Liver (tissue), 9 donors: ENCODE data around the gene SLC20A1. TPM values are rescaled to one million over a fixed set of nuclear protein-coding genes. Genes with fewer than 3 reads are reported as not detected.

Source experiments
- DNase-seq: peaks from one replicate; pipeline ENCODE4 v3.0.0-alpha.2; 2017; ENCODE audit warnings: low spot score
- H3K27ac ChIP-seq, 2 donors: one replicate each; pipeline ENCODE4 v1.7.0; 2013; ENCODE audit warnings: inconsistent platforms in 2 of 2, low read length in 2 of 2, control low read depth in 1 of 2, low read depth in 1 of 2, mild to moderate bottlenecking in 1 of 2
- H3K27me3 ChIP-seq, 4 donors: one replicate each; pipeline versions ENCODE4 v1.6.1 to v1.7.0; 2013; ENCODE audit warnings: low read length in 3 of 4, inconsistent platforms in 1 of 4, mild to moderate bottlenecking in 1 of 4, moderate library complexity in 1 of 4; ENCODE audit not compliant: control insufficient read depth in 4 of 4, insufficient read depth in 4 of 4
- H3K36me3 ChIP-seq, 4 donors: one replicate each; pipeline versions ENCODE4 v1.6.1 to v1.7.0; 2013; ENCODE audit warnings: low read length in 3 of 4, mild to moderate bottlenecking in 3 of 4, low read depth in 1 of 4, moderate library complexity in 1 of 4; ENCODE audit not compliant: control insufficient read depth in 4 of 4, insufficient read depth in 3 of 4
- H3K4me1 ChIP-seq, 4 donors: one replicate each; pipeline versions ENCODE4 v1.6.1 to v1.7.0; 2013; ENCODE audit warnings: low read length in 3 of 4, mild to moderate bottlenecking in 3 of 4, moderate library complexity in 1 of 4; ENCODE audit not compliant: control insufficient read depth in 4 of 4, insufficient read depth in 4 of 4
- H3K4me3 ChIP-seq, 3 donors: one replicate each; pipeline versions ENCODE4 v1.6.1 to v1.7.0; 2013; ENCODE audit warnings: low read length in 3 of 3, control low read depth in 1 of 3, low read depth in 1 of 3, mild to moderate bottlenecking in 1 of 3
- H3K9ac ChIP-seq, 2 donors: one replicate each; pipeline ENCODE4 v1.7.0; 2013; ENCODE audit warnings: low read length in 2 of 2, mild to moderate bottlenecking in 2 of 2, moderate library complexity in 2 of 2, control low read depth in 1 of 2, low read depth in 1 of 2
- H3K9me3 ChIP-seq, 4 donors: one replicate each; pipeline versions ENCODE4 v1.6.1 to v1.7.0; 2013; ENCODE audit warnings: low read length in 3 of 4; ENCODE audit not compliant: control insufficient read depth in 4 of 4
- ATF3 ChIP-seq: IDR thresholded peaks from 2 replicates; pipeline ENCODE4 v1.6.1; 2016; ENCODE audit warnings: antibody characterized with exemption
- CTCF ChIP-seq: fragments of 150-350 bp; IDR thresholded peaks from 2 replicates; pipeline ENCODE4 v1.5.1; 2017; ENCODE audit warnings: improper control_type of control experiment, low read depth, low read length; ENCODE audit not compliant: missing input control
- EGR1 ChIP-seq, 2 donors: IDR thresholded peaks; 2 replicates each; pipeline ENCODE4 v1.6.1; 2016 to 2018; ENCODE audit warnings: antibody characterized with exemption in 2 of 2, low read depth in 2 of 2
- FOXA1 ChIP-seq: IDR thresholded peaks from 2 replicates; pipeline ENCODE4 v1.6.1; 2016; ENCODE audit warnings: antibody characterized with exemption
- FOXA2 ChIP-seq: IDR thresholded peaks from 2 replicates; pipeline ENCODE4 v1.6.1; 2016; ENCODE audit warnings: antibody characterized with exemption
- GABPA ChIP-seq, 2 donors: IDR thresholded peaks in 1 of 2; conservative IDR thresholded peaks in 1 of 2; 2 replicates each; pipeline ENCODE4 v1.6.1; 2016; ENCODE audit warnings: antibody characterized with exemption in 2 of 2, mild to moderate bottlenecking in 1 of 2, moderate library complexity in 1 of 2
- HNF4A ChIP-seq, 2 donors: conservative IDR thresholded peaks; 2 replicates each; pipeline ENCODE4 v1.6.1; 2016; ENCODE audit warnings: antibody characterized with exemption in 2 of 2, mild to moderate bottlenecking in 2 of 2
- HNF4G ChIP-seq: IDR thresholded peaks from 2 replicates; pipeline ENCODE4 v1.6.1; 2016; ENCODE audit warnings: antibody characterized with exemption
- JUND ChIP-seq, 2 donors: IDR thresholded peaks; 2 replicates each; pipeline ENCODE4 v1.6.1; 2016; ENCODE audit warnings: antibody characterized with exemption in 2 of 2
- MAX ChIP-seq: IDR thresholded peaks from 2 replicates; pipeline ENCODE4 v1.6.1; 2016; ENCODE audit warnings: antibody characterized with exemption
- NR2F2 ChIP-seq: IDR thresholded peaks from 2 replicates; pipeline ENCODE4 v1.6.1; 2016; ENCODE audit warnings: antibody characterized with exemption
- RAD21 ChIP-seq, 2 donors: IDR thresholded peaks; 2 replicates each; pipeline ENCODE4 v1.6.1; 2016; ENCODE audit warnings: antibody characterized with exemption in 2 of 2, mild to moderate bottlenecking in 2 of 2
- REST ChIP-seq: IDR thresholded peaks from 2 replicates; pipeline ENCODE4 v1.6.1; 2016; ENCODE audit warnings: antibody characterized with exemption, mild to moderate bottlenecking
- RXRA ChIP-seq, 2 donors: IDR thresholded peaks; 2 replicates each; pipeline ENCODE4 v1.6.1; 2017 to 2018; ENCODE audit warnings: antibody characterized with exemption in 2 of 2, mild to moderate bottlenecking in 1 of 2
- SP1 ChIP-seq: IDR thresholded peaks from 2 replicates; pipeline ENCODE4 v1.6.1; 2018; ENCODE audit warnings: antibody characterized with exemption, mild to moderate bottlenecking
- TAF1 ChIP-seq: conservative IDR thresholded peaks from 2 replicates; pipeline ENCODE4 v1.6.1; 2016; ENCODE audit warnings: antibody characterized with exemption, mild to moderate bottlenecking
- YY1 ChIP-seq: IDR thresholded peaks from 2 replicates; pipeline ENCODE4 v1.6.1; 2016; ENCODE audit warnings: antibody characterized with exemption, mild to moderate bottlenecking
- ZBTB33 ChIP-seq: IDR thresholded peaks from 2 replicates; pipeline ENCODE4 v1.6.1; 2016; ENCODE audit warnings: antibody characterized with exemption
- WGBS: extraction: QIAGEN DNeasy Blood & Tissue Kit; methylation state at CpG from one replicate; pipeline ENCODE4 v1.1.7; 2013; 5-methylcytosine and 5-hydroxymethylcytosine counted together
- polyA plus RNA-seq, 2 donors: library from polyadenylated mRNA; stranded (reverse) in 1 of 2; unstranded in 1 of 2; fragments of 200-250 nt in 1 of 2; fragments of >200 nt in 1 of 2; fragmentation: Nextera tagmentation in 1 of 2; extraction: Ambion mirVana in 1 of 2; gene quantifications; one replicate each; pipeline versions ENCODE4 v1.2.1 to v1.2.3, GENCODE V29; 2013 to 2015
- total RNA-seq, 2 donors: library from RNA; depleted of rRNA; stranded (reverse); fragments of >200 nt; gene quantifications; one replicate each; pipeline ENCODE4 v1.2.3, GENCODE V29; 2014
- donor health status: healthy.
- donor health status: healthy.
- donor health status: healthy.
- donor health status: healthy.
- donor health status: healthy.

The SLC20A1 gene
- total and polyA plus RNA-seq, 4 donors: 15.3 to 56.9 (median 20.0) TPM

- Histone ChIP-seq H3K27me3 (no peaks in the 10 kb centered on the region), H3K27ac (no peak overlapping the region), H3K36me3 (no peaks in the 10 kb centered on the region), H3K9me3 (no peaks in the 10 kb centered on the region), H3K4me1 (peaks cover 0 to 30% (median 25%) of the 10 kb centered on the region in 4 donors), H3K9ac (no peak overlapping the region), H3K4me3 (no peak overlapping the region)
- no peak for DNase-seq
- WGBS: 92% methylated on average over 3 of the region's 3 CpGs
- TF ChIP-seq ZBTB33: no peak
- TF ChIP-seq JUND (IDR thresholded peaks at IDR 0.05): no peak
- no peak for TF ChIP-seq YY1
- TF ChIP-seq TAF1: no peak
- no peak for TF ChIP-seq RXRA (IDR thresholded peaks at IDR 0.05)
- no peak for TF ChIP-seq ATF3
- no peak for TF ChIP-seq GABPA (IDR thresholded peaks at IDR 0.05 in 1 of 2, conservative IDR thresholded peaks at IDR 0.05 in 1 of 2)
- TF ChIP-seq FOXA1: no peak
- no peak for TF ChIP-seq REST
- TF ChIP-seq MAX: no peak
- no peak for TF ChIP-seq HNF4G
- no peak for TF ChIP-seq RAD21 (IDR thresholded peaks at IDR 0.05)
- no peak for TF ChIP-seq FOXA2
- TF ChIP-seq CTCF: no peak
- TF ChIP-seq SP1: no peak
- TF ChIP-seq HNF4A (conservative IDR thresholded peaks at IDR 0.05): no peak
Observed at GRCh38 chr2:112639936-112640335, 5.8 kb upstream of the SLC20A1 start.

- no peaks in the 10 kb centered on the region for H3K27me3 ChIP-seq
- H3K9me3 ChIP-seq: no peaks in the 10 kb centered on the region
- H3K9ac ChIP-seq: no peak overlapping the region
- 90% methylated on average over 2 of the region's 2 CpGs for WGBS
- no peak overlapping the region for H3K27ac ChIP-seq
- DNase-seq: no peak
- H3K4me3 ChIP-seq: no peak overlapping the region
- H3K4me1 ChIP-seq: peaks cover 0 to 31% (median 26%) of the 10 kb centered on the region in 4 donors
- no peaks in the 10 kb centered on the region for H3K36me3 ChIP-seq
- TF ChIP-seq FOXA2: no peak
- no peak for TF ChIP-seq REST
- no peak for TF ChIP-seq EGR1 (IDR thresholded peaks at IDR 0.05; ENCODE audit: low read depth in 2 of 2)
- TF ChIP-seq GABPA (IDR thresholded peaks at IDR 0.05 in 1 of 2, conservative IDR thresholded peaks at IDR 0.05 in 1 of 2): no peak
- no peak for TF ChIP-seq RAD21 (IDR thresholded peaks at IDR 0.05)
- TF ChIP-seq FOXA1: no peak
- TF ChIP-seq MAX: no peak
- no peak for TF ChIP-seq RXRA (IDR thresholded peaks at IDR 0.05)
- TF ChIP-seq JUND (IDR thresholded peaks at IDR 0.05): no peak
- no peak for TF ChIP-seq HNF4G
- TF ChIP-seq SP1: no peak
- no peak for TF ChIP-seq CTCF
- no peak for TF ChIP-seq NR2F2
Observed at GRCh38 chr2:112640467-112640799, 5.3 kb upstream of the SLC20A1 start.
